ENCODE measurements around the gene SMYD3.
"Not testable (repeated sequence)": the region's sequence is repeated elsewhere in the genome, so short reads cannot be mapped to it uniquely, and the experiment has no call there.

Gene SMYD3

DNA sequence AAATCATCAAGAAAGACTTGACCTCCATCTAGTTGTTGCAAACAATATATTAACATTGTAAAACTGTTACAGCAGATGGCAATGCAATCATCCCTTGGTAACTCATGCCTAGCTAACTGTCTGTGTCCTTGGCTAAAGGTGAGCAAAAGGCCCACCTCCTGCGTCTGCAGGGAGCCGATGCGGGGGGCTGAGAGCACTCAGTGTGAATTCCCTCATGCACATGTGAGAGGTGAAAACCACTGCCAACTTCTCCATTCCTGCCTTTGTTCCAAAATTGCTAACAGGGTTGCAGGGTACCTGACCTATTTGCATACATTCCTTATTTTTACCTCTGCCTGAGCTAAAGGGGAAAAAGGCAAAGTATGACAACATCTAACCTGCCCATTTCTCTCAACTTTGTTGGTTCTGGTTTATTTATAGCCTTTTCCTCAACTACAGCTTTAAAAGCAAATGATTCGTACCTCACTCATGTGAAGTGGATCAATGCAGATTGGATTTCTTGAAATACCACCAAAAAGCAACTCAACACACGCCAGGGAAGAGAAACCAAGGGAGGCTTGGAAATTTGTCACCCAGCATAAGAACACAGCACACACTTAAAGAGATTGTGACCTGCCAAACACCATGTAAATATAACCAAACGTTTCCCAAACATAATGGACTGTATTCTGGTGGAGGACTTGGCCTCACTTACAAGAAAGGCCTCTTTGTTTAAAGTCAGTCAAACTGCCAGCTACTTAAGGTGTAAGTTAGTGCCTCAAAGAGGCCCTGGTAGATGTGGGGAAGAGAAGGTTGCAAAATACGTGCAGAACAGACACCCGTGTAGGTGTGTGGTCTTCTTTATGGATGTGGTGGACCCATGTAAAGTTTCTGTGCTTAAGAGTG, 651.0 kb downstream of the SMYD3 start:
- no peak for DNase-seq

DNA sequence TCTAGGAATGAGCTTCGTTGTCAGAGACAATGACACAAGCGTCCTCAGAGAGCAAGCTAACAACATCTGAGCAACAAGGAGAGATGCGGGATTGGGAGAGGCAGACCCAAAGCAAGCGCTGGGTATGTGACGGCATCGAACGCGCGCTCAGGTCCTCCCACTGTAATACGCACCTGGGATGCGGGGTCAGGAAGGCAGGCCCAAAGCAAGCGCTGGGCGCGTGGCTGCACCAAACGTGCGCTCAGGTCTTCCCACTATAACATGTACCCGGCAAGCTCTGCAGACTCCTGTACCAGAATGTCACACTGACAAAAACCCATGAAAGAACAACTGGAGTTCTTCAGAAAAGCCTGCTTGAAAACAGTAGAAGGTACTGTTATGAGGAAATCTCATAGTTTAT, 653.8 kb downstream of the SMYD3 start:
- DNase-seq = no peak

DNA sequence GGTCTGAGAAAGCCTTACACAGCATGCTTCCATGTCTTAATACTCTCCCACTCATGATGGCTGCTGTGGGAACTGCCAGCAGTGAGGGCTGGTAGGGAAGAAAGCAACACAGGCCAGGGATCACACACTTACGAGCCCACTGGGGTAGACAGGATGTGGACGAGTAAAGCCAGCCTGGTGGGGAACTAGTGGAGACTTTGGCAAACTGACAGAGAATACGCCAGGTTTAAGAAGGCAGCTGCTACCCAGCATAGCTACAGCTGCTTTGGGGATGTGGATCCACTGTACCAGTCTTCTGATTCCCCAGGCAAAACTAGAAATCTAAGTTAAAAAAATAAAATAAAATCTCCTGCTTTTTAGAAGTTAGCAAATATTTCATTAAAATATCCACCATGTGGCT, 664.0 kb downstream of the SMYD3 start:
- no peak for DNase-seq

DNA sequence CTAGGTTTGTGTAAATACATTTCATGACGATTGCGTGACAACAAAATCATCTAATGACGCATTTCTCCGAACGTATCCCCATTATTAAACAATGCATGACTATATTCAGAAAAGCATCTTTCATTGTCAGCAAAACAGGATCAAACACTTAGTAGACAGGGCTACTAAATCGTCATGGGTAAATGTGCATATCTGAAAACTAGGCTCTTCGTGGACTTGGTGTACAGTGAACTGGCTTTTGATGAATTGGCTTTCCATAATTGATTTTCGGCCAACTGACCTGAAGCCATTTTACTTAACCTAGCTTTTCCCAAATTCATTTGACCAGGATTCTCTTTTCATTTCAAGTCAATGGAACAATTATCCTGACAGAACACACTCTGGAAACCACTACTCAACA, 665.0 kb downstream of the SMYD3 start:
- DNase-seq = no peak

DNA sequence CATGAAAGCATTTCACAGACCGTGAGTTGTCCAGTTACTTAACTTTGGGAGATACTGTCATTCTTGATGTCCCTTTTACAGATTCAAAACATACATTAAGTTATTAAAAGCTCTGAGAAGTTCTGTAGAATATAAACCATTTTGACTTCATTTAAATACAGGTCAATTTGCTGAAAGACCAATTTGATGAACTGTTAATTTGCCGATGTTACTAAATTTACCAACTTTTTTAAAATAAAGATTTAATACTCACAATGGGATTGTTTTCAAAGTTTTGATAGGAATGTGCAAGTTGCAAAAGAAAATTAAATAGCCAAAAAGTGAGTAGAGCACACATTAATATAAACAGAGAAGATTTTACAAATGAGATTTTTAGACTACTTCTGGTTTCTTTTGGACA, 666.1 kb downstream of the SMYD3 start:
- DNase-seq = no peak

DNA sequence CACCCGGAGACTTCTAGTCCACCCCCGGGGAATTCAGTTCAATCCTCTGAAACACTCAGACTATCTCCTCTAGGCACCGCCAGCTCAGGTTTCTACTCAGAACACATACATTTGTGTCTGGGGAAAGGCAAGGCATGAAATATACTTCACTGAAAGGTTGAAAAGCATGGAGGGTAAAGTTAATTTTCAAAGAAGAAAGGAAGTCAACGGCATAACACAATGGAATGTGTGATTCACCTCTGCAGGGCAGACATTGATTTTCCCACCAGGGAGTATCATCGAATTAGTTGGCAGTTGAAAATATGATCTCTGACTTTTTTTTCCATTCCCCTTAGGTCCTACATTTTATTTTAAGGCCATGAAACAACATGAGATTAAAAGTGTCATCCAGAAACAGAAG, 669.4 kb downstream of the SMYD3 start:
- DNase-seq = no peak

DNA sequence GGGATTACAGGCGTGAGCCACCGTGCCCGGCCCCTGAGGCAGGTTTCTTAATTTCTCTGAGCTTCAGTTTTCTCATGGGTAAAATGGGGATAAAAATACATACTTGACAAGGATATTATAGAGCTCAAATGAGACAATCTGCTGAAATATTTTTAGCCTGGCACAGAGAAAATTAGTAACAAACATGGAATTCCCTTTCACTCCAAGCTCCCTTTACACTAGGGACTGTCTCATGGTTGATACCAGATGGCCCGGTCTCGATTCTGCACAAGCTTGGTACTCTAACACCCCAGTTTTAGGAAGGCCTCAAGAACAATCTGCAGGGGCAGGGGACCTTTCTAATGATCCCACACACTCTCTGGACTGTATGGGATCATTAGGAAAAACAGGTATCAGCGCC, 671.7 kb downstream of the SMYD3 start:
- DNase-seq = no peak

DNA sequence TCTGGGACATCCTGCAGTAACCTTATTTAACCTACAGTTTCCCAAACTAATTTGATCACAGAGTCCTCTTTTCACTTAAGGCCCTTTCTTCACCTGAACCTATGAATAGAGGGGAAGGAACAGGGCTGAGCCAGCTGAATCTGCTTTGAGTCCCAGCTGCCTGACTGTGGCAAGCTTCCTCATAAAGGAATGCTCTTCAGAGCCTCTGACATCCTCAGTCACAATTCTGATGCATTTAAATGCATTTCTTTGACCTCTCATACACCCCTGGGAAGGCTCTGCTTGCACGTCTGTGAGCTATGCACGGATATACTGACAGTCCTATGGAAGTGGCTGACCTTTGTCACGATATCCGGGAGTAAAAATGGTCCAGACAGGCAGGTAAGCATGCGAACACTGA, 673.1 kb downstream of the SMYD3 start:
- DNase-seq = no peak

DNA sequence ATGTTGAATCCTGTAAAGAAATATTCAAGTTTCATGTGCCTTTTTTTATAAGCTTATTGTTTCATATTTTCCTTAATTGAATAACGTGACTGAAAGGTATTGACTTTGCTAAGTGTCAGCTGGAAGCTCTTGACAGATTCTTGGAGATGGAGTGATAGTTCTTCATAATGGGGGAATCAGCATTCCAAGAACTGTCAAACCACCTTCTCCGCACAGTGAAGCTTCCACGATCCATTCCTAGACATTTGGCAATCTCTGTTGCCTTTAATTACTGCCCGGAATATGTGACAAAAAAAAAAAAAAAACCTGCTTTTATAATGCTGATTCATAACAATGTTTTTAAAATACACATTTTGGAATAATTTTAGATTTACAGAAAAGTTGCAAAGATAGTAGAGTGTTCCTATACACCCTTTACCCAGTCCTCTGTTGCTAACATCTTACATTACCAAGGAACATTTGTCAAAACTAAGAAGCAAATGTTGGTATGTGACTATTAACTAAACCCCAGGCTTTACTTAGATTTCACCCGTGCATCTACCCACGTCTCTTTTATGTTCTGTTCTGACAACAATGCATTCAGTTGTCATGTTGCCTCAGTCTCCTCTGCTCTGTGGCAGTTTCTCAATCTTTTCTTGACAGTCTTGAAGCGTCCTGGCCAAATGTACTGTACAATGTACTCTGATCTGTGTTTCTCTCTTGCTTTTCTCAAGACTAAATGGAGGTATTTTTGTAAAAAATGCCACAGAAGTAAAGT, 674.1 kb downstream of the SMYD3 start:
- DNase-seq = no peak

DNA sequence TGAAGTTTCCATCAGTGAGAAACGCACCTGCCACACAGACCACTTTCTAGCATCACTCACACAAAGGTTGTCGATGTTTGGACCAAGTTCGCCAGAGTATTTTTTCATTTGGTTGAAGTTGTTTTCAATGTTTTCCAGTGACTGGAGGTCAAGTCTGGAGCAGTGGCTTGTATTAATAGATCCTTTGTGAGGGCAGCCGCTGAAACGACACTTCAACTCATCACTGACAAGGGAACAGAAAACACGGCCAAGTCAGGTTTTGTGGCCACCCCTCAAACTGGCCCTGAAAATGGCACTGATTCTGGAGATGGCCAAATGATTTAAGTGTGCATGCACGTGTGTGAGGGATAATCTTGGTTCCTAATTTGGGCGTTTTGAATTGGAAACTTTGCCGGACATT, 675.6 kb downstream of the SMYD3 start:
- no peak for DNase-seq

DNA sequence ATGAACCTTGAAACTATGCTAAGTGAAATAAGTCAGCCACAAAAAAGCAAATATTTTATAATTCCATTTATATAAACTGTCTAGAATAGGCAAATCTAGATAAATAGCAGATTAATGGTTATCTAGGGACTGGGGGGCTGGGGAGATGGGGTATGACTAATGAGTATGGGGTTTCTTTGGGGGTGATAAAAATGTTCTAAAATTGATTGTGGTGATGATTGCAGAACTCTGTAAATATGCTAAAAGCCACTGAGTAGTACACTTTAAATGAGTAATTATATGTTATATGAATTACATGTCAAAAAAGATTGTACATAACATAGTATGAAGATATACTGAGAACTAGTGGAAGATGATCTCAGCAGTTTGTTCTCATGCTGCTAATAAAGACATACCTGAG, 677.3 kb downstream of the SMYD3 start:
- DNase-seq = no peak

DNA sequence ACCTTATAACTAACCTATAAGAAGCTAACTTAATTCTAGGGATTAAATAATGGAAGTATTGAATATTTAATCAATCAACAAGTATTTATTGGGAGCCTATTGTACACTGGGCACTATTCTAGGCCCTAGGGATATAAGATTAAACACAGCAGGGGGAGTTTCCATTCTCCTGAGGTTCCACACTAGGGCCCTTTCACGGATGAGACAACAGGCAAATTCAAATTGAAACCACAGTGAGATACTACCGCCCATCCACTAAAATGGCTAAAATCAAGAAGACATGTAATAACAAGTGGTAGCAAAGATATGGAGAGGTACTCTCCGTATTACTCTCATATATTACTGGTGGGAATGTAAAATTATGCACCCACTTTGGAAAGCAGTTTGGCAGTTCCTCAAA, 677.9 kb downstream of the SMYD3 start:
- no peak for DNase-seq

DNA sequence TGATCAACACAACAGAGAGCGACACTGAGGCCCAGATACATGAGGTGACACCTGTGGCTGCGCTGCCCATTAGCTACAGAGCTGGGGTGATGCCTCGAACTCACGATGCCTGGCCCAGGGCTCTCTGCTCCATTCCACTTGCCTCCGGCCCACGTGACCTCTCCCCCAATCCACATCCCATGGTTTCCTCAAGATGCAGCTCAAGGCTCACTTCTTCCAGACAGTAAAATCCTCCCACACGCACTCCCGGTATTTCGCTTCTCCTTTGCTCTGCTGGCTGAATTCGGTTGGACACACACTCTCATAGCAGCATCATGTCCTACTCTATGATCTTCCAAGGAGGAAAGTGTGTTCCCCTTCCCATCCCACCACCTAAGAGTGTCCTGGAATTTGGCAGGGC, 679.8 kb downstream of the SMYD3 start:
- DNase-seq = no peak

DNA sequence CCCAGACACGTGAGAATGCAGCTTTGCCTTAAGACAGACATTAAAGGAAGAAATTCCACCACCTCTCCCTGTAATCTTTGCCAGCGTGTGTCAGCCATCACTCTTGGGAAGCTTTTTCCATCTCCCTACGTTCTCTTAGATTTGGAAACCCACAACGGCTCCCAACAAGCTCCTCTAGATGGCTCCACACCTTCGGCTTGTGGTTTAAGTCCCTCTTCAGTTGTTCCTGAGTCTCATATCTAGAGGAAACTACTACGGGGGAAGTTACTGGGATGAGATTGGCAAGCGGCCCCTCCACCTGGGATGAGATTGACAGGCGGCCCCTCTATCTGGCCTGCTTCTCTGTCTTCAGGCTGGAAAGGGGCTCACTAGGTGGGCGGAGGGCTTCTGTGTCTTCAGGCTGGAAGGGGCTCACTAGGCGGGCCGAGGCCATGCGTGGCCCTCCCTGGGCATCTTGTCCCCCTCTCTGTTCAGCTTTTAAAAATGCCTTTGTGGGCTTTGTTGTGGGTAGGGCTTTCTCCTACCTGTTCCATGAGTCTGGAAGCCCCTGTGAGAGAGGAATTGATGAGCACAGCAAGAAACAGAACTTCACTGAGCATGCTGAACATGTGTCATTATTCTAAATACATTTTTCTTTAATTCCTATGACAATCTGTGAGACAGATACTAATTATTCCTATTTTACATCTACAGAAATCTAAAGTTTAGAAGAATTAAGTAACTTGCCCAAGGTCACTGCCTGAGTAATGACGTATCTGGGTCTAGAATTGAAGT, 681.8 kb downstream of the SMYD3 start:
- no peak for DNase-seq

DNA sequence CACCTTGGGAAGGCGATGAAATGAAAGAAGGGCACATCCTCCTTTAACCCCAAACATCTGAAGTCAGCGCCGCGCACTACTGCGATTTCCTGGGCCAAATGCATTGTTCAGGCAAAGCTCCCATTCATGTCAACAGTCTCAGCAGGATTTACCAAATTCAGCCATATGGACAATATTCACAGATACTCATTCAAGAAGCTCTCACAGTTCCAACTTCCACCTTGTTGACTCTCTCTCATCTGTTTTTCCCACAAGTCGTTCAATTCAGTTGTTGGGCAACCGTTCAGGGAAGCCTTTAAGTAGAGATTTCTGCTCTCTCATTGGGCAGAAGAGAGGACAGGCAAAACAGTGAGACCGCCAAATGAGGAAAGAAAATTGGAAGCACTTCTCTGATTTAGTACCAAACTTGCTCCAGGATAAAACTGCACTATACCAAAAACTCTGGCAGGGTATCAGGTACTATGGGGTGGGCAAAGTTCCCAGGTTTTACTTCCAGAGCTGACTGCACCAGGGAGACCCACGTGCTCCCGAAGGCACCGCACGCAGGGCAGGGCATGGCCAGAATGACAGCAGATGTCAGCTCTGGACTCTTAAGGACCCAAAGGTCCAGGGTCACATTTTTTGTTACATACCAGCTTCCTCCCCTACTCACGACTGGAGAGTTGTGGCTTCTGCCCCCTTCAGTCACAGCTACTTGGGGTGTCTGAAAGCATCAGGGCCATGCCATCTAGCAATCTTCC, 683.5 kb downstream of the SMYD3 start:
- no peak for DNase-seq

DNA sequence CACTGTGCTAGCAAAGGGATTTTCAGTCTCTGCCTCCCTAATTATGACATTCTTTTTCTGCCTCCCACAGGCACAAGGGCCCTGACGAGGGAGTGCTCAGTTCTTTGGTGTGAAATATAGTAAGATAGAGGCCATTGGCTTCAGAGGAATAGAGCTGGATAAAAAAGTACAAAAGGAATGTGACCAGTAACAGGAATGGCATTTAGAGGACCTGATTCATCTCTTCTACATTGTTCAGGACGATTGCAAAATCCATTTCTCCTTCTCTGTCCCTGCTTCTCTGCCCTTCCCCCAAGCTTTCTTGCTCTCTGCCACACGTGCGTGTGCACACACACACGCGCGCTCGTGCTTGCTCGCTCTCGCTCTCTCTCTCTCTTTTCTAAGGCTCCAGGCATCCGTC, 684.1 kb downstream of the SMYD3 start:
- no peak for DNase-seq

DNA sequence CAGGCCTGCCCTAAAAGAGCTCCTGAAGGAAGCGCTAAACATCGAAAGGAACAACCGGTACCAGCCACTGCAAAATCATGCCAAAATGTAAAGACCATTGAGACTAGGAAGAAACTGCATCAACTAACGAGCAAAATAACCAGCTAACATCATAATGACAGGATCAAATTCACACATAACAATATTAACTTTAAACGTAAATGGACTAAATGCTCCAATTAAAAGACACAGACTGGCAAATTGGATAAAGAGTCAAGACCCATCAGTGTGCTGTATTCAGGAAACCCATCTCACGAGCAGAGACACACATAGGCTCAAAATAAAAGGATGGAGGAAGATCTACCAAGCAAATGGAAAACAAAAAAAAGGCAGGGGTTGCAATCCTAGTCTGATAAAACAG, 688.7 kb downstream of the SMYD3 start:
- DNase-seq = not testable (repeated sequence)

DNA sequence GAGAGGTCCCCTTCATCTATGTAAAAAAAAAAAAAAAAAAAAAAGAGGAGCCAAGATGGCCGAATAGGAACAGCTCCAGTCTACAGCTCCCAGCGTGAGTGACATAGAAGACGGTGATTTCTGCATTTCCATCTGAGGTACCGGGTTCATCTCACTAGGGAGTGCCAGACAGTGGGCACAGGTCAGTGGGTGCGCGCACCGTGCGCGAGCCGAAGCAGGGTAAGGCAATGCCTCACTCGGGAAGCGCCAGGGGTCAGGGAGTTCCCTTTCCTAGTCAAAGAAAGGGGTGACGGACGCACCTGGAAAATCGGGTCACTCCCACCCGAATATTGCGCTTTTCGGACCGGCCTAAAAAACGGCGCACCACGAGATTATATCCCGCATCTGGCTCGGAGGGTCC, 690.6 kb downstream of the SMYD3 start:
- DNase-seq = not testable (repeated sequence)

DNA sequence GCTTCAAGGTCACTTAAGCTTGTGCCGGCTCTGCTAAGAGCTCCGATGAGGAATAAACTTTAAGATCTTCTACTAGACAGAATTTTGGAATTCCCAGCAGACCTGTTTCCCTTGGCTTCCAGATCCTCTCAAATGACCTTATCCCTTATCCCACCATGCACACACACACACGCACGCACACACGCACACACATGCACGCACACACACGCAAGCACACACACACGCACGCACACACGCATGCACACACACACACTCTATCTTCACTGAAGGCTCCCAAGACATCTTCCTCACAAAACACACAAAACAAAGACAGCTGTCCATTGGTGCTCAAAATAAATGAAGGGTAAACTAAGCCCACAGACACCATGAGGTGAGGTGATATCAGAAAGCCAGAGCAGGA, 692.4 kb downstream of the SMYD3 start:
- DNase-seq = no peak

DNA sequence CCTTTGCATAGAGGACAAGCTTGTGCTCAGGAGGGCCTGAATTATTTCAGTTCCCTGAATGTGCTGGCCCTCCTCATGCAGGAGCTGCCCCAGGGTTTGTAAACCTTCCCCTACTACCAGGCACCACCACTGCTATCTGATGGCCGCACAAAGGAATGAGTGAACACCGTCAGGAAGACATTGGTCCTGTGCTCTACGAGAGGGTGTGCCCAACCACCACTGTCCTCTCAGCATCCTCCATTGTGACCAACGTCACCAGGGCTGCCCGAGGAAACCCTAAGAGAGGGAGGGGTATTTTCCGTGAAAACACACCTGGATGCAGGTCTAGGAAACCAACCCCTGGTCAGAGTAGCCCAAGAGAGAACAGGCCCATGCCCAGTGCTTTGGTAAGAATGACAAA, 694.8 kb downstream of the SMYD3 start:
- DNase-seq = no peak

DNA sequence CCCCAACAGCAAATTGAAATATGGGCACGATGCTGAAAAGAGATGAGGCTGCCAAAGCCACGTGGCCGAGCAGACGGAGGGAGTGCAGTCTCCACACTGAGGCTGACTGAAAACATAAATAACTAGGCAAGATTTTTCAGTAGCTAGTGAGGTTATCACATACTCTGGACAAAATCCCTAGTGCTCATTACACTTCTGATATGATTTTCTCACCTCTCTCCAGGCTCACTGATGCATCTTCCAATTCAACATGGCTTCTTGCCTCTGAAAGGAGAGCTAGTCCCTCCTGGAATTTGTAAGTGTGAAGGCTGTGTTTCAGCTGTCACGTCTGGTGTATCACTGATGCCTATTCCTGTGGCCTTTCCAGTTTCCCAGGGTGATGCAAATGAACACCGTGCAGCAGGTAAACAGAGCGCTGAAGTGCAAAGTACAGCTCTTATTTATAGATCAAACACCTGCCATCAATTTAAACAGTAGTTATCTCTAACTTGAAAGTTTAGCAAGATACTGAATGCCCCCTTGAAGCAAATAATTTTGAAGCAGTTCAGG, 696.2 kb downstream of the SMYD3 start:
- peak; percentile 41 for DNase-seq

DNA sequence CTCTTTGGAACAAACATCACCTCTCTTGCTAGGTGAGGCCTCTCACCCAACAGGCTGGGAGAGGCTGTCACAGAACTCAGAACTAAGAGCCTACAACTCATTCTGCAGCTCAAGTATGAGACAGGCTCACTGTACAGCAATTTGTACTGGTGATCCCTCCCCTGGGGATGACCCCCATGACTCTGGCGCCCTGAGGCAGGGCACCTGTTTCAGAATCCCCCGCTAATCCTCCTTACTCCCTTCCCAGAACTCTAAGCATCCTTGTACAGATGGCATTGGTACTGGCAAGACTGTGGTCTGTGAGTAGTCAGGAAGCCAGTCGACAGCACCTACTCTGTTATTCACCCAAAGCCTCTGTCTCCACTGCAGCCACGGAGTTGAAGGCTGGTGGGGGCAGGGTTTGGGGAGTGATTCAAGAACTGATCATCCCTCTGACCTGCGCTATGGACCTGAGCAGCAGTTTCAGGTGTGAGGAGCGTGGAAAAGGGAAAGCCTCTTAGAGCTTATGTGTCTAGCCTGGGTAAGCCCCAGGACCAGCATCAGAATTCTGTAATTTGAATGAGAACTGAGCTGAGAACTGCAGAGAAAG, 696.8 kb downstream of the SMYD3 start:
- no peak for DNase-seq
